ENCODE results near the gene ACOT11.

Gene ACOT11

DNA sequence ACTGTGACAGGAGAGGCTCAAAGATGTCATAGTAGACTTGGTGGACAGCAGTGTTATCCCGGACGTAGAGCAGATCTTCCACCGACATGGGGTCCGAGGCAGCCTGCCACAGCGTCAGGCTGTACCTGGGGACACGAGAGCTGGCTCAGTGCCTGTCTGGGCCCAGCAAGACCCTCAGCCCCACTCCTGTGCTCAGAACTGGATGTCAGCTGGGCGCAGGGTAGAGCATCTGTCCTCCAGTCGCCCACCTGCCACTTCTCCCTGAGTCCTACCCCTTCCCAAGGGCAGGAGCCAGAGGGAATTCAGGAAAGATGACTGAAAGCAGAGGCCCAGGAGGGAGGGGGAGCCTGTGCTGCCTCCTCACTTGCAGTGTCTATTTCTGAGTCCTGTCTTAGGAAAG lies 63.6 kb downstream of the ACOT11 start:
- H3K27me3 ChIP-seq (ENCODE audit: insufficient read depth, low read depth, severe bottlenecking) = no peaks in the 10 kb centered on the region
- H3K27ac ChIP-seq = no peak overlapping the region
- no peak for DNase-seq
- H3K36me3 ChIP-seq = no peaks in the 10 kb centered on the region; the same call in 1 of the 2 replicates
- no peak overlapping the region for H3K4me3 ChIP-seq (ENCODE audit: low read depth, low read length)
- no peaks in the 10 kb centered on the region for H3K9me3 ChIP-seq (ENCODE audit: severe bottlenecking)
- TF ChIP-seq, protein P1, sequence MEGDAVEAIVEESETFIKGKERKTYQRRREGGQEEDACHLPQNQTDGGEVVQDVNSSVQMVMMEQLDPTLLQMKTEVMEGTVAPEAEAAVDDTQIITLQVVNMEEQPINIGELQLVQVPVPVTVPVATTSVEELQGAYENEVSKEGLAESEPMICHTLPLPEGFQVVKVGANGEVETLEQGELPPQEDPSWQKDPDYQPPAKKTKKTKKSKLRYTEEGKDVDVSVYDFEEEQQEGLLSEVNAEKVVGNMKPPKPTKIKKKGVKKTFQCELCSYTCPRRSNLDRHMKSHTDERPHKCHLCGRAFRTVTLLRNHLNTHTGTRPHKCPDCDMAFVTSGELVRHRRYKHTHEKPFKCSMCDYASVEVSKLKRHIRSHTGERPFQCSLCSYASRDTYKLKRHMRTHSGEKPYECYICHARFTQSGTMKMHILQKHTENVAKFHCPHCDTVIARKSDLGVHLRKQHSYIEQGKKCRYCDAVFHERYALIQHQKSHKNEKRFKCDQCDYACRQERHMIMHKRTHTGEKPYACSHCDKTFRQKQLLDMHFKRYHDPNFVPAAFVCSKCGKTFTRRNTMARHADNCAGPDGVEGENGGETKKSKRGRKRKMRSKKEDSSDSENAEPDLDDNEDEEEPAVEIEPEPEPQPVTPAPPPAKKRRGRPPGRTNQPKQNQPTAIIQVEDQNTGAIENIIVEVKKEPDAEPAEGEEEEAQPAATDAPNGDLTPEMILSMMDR (IDR thresholded peaks at IDR 0.05; ENCODE audit: low read depth, low read length) = no peak

- TF ChIP-seq, protein P1 (IDR thresholded peaks at IDR 0.05; ENCODE audit: low read depth, low read length) = no peak
- Histone ChIP-seq H3K4me3 (ENCODE audit: low read depth, low read length) (no peak overlapping the region), H3K36me3 (no peaks in the 10 kb centered on the region), H3K27me3 (ENCODE audit: insufficient read depth, low read depth, severe bottlenecking) (no peaks in the 10 kb centered on the region), H3K9me3 (ENCODE audit: severe bottlenecking) (no peaks in the 10 kb centered on the region), H3K27ac (no peak overlapping the region)
- no peak for DNase-seq
Observed at GRCh38 chr1:54614024-54614423, 66.0 kb downstream of the ACOT11 start.

GRCh38 chr1:54614563-54614962 lies 66.5 kb downstream of the ACOT11 start:
- no peak overlapping the region for H3K27ac ChIP-seq

DNA sequence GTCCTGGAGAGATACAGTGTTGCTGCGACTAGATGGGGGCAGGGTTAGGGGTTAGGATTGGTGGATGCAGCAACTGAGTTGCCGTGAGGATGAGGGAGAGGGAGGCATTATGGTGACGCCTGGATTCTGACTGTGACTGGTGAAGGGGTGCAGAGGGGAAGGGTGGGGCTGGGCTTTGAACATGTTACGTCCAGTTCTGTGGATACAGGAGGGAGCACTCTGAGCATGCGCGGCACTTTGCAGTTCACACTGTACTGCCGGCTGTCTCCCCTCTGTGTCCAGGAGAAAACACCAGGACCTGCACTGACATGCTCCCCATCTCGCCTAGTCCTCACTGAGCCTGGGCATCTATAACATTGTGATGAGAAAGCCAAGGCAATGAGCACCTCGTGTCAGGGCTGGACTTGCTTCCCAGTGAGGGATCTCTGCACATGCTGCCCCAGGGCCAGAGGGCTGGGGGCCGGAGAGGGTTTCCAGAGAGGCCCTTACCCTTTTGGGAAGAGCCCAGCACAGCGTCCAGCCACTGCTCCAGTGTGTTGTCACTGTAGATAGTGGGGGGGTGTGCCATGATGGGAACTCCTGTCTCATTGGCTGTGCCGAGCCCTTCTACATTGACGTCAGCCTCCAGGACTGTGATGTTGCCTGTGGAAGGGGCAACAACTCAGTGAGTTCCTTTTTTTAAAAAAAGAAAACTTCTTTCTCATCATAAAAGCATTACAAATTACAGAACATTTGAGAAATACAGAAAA lies 67.7 kb downstream of the ACOT11 start:
- H3K36me3 ChIP-seq = no peaks in the 10 kb centered on the region
- no peak overlapping the region for H3K27ac ChIP-seq
- H3K9me3 ChIP-seq (ENCODE audit: severe bottlenecking) = no peaks in the 10 kb centered on the region
- no peak for DNase-seq
- no peak overlapping the region for H3K4me3 ChIP-seq (ENCODE audit: low read depth, low read length)
- H3K27me3 ChIP-seq (ENCODE audit: insufficient read depth, low read depth, severe bottlenecking) = no peaks in the 10 kb centered on the region
- TF ChIP-seq, protein P1 (IDR thresholded peaks at IDR 0.05; ENCODE audit: low read depth, low read length) = no peak

More at GRCh38 chr1:54614563-54614962, 66.5 kb downstream of the ACOT11 start:
- H3K4me3 ChIP-seq (ENCODE audit: low read depth, low read length) = no peak overlapping the region
- no peaks in the 10 kb centered on the region for H3K9me3 ChIP-seq (ENCODE audit: severe bottlenecking)
- no peaks in the 10 kb centered on the region for H3K27me3 ChIP-seq (ENCODE audit: insufficient read depth, low read depth, severe bottlenecking)
- no peaks in the 10 kb centered on the region for H3K36me3 ChIP-seq
- DNase-seq = no peak
- TF ChIP-seq, protein P1 (IDR thresholded peaks at IDR 0.05; ENCODE audit: low read depth, low read length) = no peak

GRCh38 chr1:54619749-54620148 lies 71.7 kb downstream of the ACOT11 start:
- Histone ChIP-seq H3K4me3 (ENCODE audit: low read depth, low read length) (no peak overlapping the region), H3K36me3 (no peaks in the 10 kb centered on the region), H3K9me3 (ENCODE audit: severe bottlenecking) (no peaks in the 10 kb centered on the region), H3K27me3 (ENCODE audit: insufficient read depth, low read depth, severe bottlenecking) (no peaks in the 10 kb centered on the region), H3K27ac (no peak overlapping the region)
- TF ChIP-seq, protein P1 (IDR thresholded peaks at IDR 0.05; ENCODE audit: low read depth, low read length) = no peak
- DNase-seq = peak; percentile 25
